Trophoblast cell (in vitro differentiated cells and primary cell): Measurements from ENCODE around the gene CACNA1C.

Experiments used
- DNase-seq, 2 donors: peaks; one replicate each; pipeline ENCODE4 v3.0.0-alpha.2; 2016
- H2AFZ ChIP-seq: 2 replicates; pipeline ENCODE4 v1.6.1; 2013; ENCODE audit warnings: low read length, moderate library complexity, mild to moderate bottlenecking; ENCODE audit not compliant: insufficient read depth, poor library complexity
- H2AK5ac ChIP-seq: 2 replicates; pipeline ENCODE4 v1.6.1; 2013; ENCODE audit warnings: mild to moderate bottlenecking, low read length
- H2BK120ac ChIP-seq: 2 replicates; pipeline ENCODE4 v1.6.1; 2013; ENCODE audit warnings: low read length, mild to moderate bottlenecking, moderate library complexity; ENCODE audit not compliant: insufficient read depth, poor library complexity
- H2BK12ac ChIP-seq: 2 replicates; pipeline ENCODE4 v1.6.1; 2013; ENCODE audit warnings: mild to moderate bottlenecking, low read length, moderate library complexity
- H2BK5ac ChIP-seq: 2 replicates; pipeline ENCODE4 v1.6.1; 2013; ENCODE audit warnings: low read length, low read depth, moderate library complexity, mild to moderate bottlenecking; ENCODE audit not compliant: poor library complexity
- H3K14ac ChIP-seq: 2 replicates; pipeline ENCODE4 v1.6.1; 2013; ENCODE audit warnings: mild to moderate bottlenecking, low read length
- H3K18ac ChIP-seq: 2 replicates; pipeline ENCODE4 v1.6.1; 2013; ENCODE audit warnings: mild to moderate bottlenecking, low read length
- H3K23ac ChIP-seq: 2 replicates; pipeline ENCODE4 v1.6.1; 2013; ENCODE audit warnings: low read length
- H3K27ac ChIP-seq: 2 replicates; pipeline ENCODE4 v1.5.1; 2013; ENCODE audit warnings: low read depth, mild to moderate bottlenecking, inconsistent platforms, low read length, moderate library complexity
- H3K27me3 ChIP-seq: 2 replicates; pipeline ENCODE4 v1.6.1; 2013; ENCODE audit warnings: inconsistent platforms, mild to moderate bottlenecking, low read length, moderate library complexity; ENCODE audit not compliant: insufficient read depth
- H3K36me3 ChIP-seq, 2 experiments: 1 replicate in 1 of 2; 2 replicates in 1 of 2; pipeline ENCODE4 v1.6.1; 2013; ENCODE audit warnings: low read length in 2 of 2, mild to moderate bottlenecking in 2 of 2, moderate library complexity in 1 of 2; ENCODE audit not compliant: insufficient read depth in 2 of 2, control insufficient read depth in 1 of 2
- H3K4ac ChIP-seq: 2 replicates; pipeline ENCODE4 v1.6.1; 2013; ENCODE audit warnings: low read depth, mild to moderate bottlenecking, low read length, moderate library complexity
- H3K4me1 ChIP-seq, 2 experiments: 1 replicate in 1 of 2; 2 replicates in 1 of 2; pipeline ENCODE4 v1.6.1; 2013; ENCODE audit warnings: low read length in 2 of 2, mild to moderate bottlenecking in 2 of 2, moderate library complexity in 1 of 2; ENCODE audit not compliant: insufficient read depth in 2 of 2, control insufficient read depth in 1 of 2
- H3K4me2 ChIP-seq: 2 replicates; pipeline ENCODE4 v1.6.1; 2013; ENCODE audit warnings: inconsistent platforms, mild to moderate bottlenecking, low read length, moderate library complexity
- H3K4me3 ChIP-seq: 2 replicates; pipeline ENCODE4 v1.5.1; 2013; ENCODE audit warnings: mild to moderate bottlenecking, low read depth, low read length, inconsistent platforms
- H3K79me1 ChIP-seq: one replicate; pipeline ENCODE4 v1.6.1; 2013; ENCODE audit warnings: low read length
- H3K79me2 ChIP-seq: 2 replicates; pipeline ENCODE4 v1.6.1; 2013; ENCODE audit warnings: low read length, mild to moderate bottlenecking; ENCODE audit not compliant: control insufficient read depth, insufficient read depth, poor library complexity
- H3K9ac ChIP-seq: 2 replicates; pipeline ENCODE4 v1.6.1; 2013; ENCODE audit warnings: mild to moderate bottlenecking, low read length
- H3K9me3 ChIP-seq: 2 replicates; pipeline ENCODE4 v1.6.1; 2013; ENCODE audit warnings: low read depth, mild to moderate bottlenecking, control low read depth, inconsistent platforms, low read length; ENCODE audit not compliant: insufficient read depth
- H4K12ac ChIP-seq: 2 replicates; pipeline ENCODE4 v1.6.1; 2013; ENCODE audit warnings: low read depth, mild to moderate bottlenecking, low read length, moderate library complexity
- H4K8ac ChIP-seq: 2 replicates; pipeline ENCODE4 v1.6.1; 2013; ENCODE audit warnings: low read depth, mild to moderate bottlenecking, low read length, moderate library complexity
- H4K91ac ChIP-seq: one replicate; pipeline ENCODE4 v1.6.1; 2013; ENCODE audit warnings: low read depth, mild to moderate bottlenecking, low read length, moderate library complexity
- WGBS: extraction: QIAGEN DNeasy Blood & Tissue Kit; methylation state at CpG from one replicate; pipeline ENCODE4 v1.1.7; 2013; ENCODE audit warnings: missing lambda C conversion rate; ENCODE audit not compliant: insufficient read length, insufficient coverage; ENCODE audit errors: extremely low coverage; 5-methylcytosine and 5-hydroxymethylcytosine counted together

CACNA1C gene

DNA sequence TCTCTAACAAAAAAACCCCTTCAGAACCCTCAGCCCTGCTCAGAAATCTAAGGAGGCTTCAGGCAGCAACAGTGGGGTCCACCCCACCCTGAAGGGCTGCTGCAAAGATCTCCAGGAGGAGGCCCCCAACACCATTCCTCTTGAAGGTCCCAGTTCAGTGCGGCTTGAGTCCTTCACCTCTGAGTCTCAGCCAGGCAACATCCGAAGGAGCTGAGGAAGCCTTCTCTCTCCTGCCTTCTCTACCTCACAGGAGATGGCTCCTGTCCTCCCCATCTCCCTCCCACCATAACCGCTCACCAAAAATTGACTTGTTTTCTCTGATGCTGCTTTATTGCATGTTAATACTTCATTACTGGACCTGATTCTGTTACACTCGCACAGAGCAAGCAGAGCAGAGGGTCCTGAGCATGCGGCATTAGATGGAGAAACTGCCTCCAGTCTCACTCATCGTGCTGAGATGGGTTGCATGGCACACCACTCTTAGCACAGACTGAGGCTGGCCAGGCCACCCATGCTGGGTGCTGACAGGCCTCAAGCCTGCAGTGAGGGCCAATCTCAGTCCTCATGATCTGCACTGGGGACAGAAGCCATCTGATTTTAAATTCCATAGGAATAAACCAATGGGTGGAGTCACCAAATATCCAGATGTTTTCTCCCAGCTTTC, 224.8 kb downstream of the CACNA1C start:
- Histone ChIP-seq H3K14ac (no peak overlapping the region), H3K4me3 (no peak overlapping the region), H3K9me3 (peaks cover 3% of the 10 kb centered on the region), H3K9ac (no peak overlapping the region), H2BK5ac (no peak overlapping the region), H3K4ac (no peak overlapping the region), H4K8ac (no peak overlapping the region), H2AK5ac (no peak overlapping the region), H2BK120ac (no peak overlapping the region), H3K18ac (no peak overlapping the region), H3K79me2 (no peaks in the 10 kb centered on the region), H4K12ac (no peak overlapping the region), H4K91ac (no peak overlapping the region), H3K4me1 (peaks cover 2 to 3% of the 10 kb centered on the region in 2 experiments), H3K79me1 (no peaks in the 10 kb centered on the region), H3K4me2 (no peak overlapping the region), H3K27me3 (no peaks in the 10 kb centered on the region), H3K23ac (no peak overlapping the region), H3K36me3 (no peaks in the 10 kb centered on the region), H2BK12ac (no peak overlapping the region), H3K27ac (no peak overlapping the region), H2AFZ (no peak overlapping the region)
- no peak for DNase-seq
- no CpG with 5 or more reads among the region's 6 CpGs for WGBS

DNA sequence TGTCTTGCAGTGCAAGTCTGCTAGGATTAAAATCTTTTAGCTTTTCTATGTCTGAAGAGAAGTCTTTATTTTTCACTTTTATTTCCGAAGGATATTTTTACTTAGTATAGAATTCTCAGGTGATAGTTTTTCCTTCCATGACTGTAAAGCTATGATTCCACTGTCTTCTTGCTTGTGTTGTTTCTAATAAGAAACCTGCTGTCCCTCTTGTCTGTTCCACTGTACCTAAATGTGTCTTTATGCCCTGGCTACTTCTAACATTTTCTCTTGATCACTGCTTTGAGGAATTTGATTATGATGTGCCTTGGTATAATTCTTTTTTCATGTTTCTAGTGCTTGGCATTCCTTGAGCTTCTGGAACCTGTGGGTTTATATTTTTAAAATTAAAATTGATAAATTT, 228.7 kb downstream of the CACNA1C start:
- no peak overlapping the region for H2AK5ac ChIP-seq
- H3K9ac ChIP-seq, result no peak overlapping the region
- no peaks in the 10 kb centered on the region for H3K36me3 ChIP-seq
- H4K12ac ChIP-seq, result no peak overlapping the region
- no CpG with 5 or more reads among the region's 1 CpG for WGBS
- H3K4ac ChIP-seq, result no peak overlapping the region
- peaks cover 12% of the 10 kb centered on the region for H3K79me1 ChIP-seq
- no peak overlapping the region for H3K4me2 ChIP-seq
- no peaks in the 10 kb centered on the region for H3K79me2 ChIP-seq
- H4K8ac ChIP-seq, result no peak overlapping the region
- no peaks in the 10 kb centered on the region for H3K9me3 ChIP-seq
- no peak overlapping the region for H2AFZ ChIP-seq
- H3K14ac ChIP-seq, result no peak overlapping the region
- H2BK5ac ChIP-seq, result no peak overlapping the region
- no peak overlapping the region for H3K23ac ChIP-seq
- H3K4me1 ChIP-seq, result peaks cover 26 to 29% of the 10 kb centered on the region in 2 experiments
- H2BK120ac ChIP-seq, result no peak overlapping the region
- no peak overlapping the region for H3K18ac ChIP-seq
- H2BK12ac ChIP-seq, result no peak overlapping the region
- no peak for DNase-seq
- no peaks in the 10 kb centered on the region for H3K27me3 ChIP-seq
- H3K27ac ChIP-seq, result no peak overlapping the region
- no peak overlapping the region for H3K4me3 ChIP-seq
- H4K91ac ChIP-seq, result no peak overlapping the region

DNA sequence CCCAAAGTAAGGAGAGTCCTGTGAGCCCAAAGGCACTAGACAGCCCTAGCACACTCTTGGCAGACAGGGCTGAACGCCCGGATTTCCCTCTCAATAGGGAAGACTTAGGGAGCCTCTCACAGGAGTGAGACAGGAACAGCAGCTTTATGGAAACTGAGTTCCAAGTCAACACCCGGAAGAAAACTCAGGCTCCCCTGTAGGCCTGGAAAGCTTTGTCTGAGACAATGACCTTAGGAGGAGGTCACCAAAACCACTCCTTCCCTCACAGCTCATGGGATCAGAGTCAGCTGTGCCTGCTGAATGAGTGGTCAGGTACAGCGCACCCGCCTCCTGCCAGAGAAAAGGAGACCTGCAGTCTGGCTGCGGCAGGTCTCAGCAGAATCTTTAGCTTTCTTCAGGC, 229.5 kb downstream of the CACNA1C start:
- no peak overlapping the region for H3K4me3 ChIP-seq
- no peak overlapping the region for H4K12ac ChIP-seq
- H3K4me1 ChIP-seq, result peaks cover 34 to 38% of the 10 kb centered on the region in 2 experiments
- no peak overlapping the region for H4K91ac ChIP-seq
- H3K23ac ChIP-seq, result no peak overlapping the region
- no peak overlapping the region for H3K18ac ChIP-seq
- no peaks in the 10 kb centered on the region for H3K36me3 ChIP-seq
- no CpG with 5 or more reads among the region's 6 CpGs for WGBS
- no peak overlapping the region for H2BK5ac ChIP-seq
- peaks cover 18% of the 10 kb centered on the region for H3K79me1 ChIP-seq
- no peak overlapping the region for H3K27ac ChIP-seq
- no peaks in the 10 kb centered on the region for H3K9me3 ChIP-seq
- no peak overlapping the region for H2BK120ac ChIP-seq
- H3K9ac ChIP-seq, result no peak overlapping the region
- H3K4ac ChIP-seq, result no peak overlapping the region
- no peak overlapping the region for H4K8ac ChIP-seq
- no peak overlapping the region for H2AFZ ChIP-seq
- no peak overlapping the region for H2AK5ac ChIP-seq
- no peak overlapping the region for H2BK12ac ChIP-seq
- no peak overlapping the region for H3K4me2 ChIP-seq
- H3K79me2 ChIP-seq, result no peaks in the 10 kb centered on the region
- no peaks in the 10 kb centered on the region for H3K27me3 ChIP-seq
- no peak overlapping the region for H3K14ac ChIP-seq
- DNase-seq, result no peak

DNA sequence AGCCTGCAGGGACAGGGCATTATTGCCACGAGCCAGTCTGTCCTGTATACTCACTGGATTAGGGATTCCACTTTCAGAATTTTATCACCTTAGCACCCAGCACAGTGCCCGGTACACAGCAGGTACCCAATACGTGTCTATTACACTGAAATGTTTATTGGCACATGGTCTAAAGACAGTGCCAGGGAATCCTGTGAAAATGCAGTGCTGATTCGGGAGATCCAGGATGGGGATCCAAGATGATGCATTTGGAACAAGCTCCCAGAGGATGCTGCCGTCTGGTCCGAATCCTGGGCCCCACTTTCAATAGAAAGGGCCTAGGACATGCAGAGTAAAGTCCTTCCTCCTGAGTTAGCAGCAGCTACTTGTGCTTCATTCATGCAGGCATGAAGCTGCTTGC, 230.7 kb downstream of the CACNA1C start:
- Histone ChIP-seq H2AFZ (no peak overlapping the region), H3K4me1 (peaks cover 42 to 48% of the 10 kb centered on the region in 2 experiments), H2BK12ac (no peak overlapping the region), H3K18ac (no peak overlapping the region), H3K23ac (no peak overlapping the region), H3K36me3 (no peaks in the 10 kb centered on the region), H2BK120ac (no peak overlapping the region), H3K4me2 (no peak overlapping the region), H3K27me3 (no peaks in the 10 kb centered on the region), H2BK5ac (no peak overlapping the region), H3K4ac (no peak overlapping the region), H4K91ac (no peak overlapping the region), H4K8ac (no peak overlapping the region), H3K4me3 (no peak overlapping the region), H3K27ac (no peak overlapping the region), H3K14ac (no peak overlapping the region), H3K79me2 (no peaks in the 10 kb centered on the region), H2AK5ac (no peak overlapping the region), H4K12ac (no peak overlapping the region), H3K9ac (no peak overlapping the region), H3K9me3 (no peaks in the 10 kb centered on the region), H3K79me1 (peaks cover 22% of the 10 kb centered on the region)
- no CpG with 5 or more reads among the region's 6 CpGs for WGBS
- DNase-seq, result no peak
